MCF 10A (cell line): ENCODE measurements around the gene METTL26. TPM values are rescaled to one million over a fixed set of nuclear protein-coding genes. Genes with fewer than 3 reads are reported as not detected.

Experiments
- Bru-seq: library from RNA; stranded (reverse); fragments of 400-500 nt; gene quantifications from one replicate; lab custom pipeline; 2021; lab: Mats Ljungman, UMichigan
- BruChase-seq, 2 experiments: library from RNA; stranded (reverse); fragments of 400-500 nt; gene quantifications; one replicate each; lab custom pipeline; 2021; lab: Mats Ljungman, UMichigan
- BruUV-seq: library from RNA; stranded (reverse); fragments of 400-500 nt; replicated peaks from 2 replicates; lab custom pipeline; 2021; lab: Mats Ljungman, UMichigan
- CTCF ChIA-PET: fragments of 300-600 bp; sonication (Branson Sonifier 250); formaldehyde crosslinking; extraction: SDS; loops from one replicate; lab custom pipeline; 2021; ENCODE audit warnings: antibody characterized with exemption, inconsistent platforms; lab: Yijun Ruan, JAX
- POLR2A ChIA-PET: fragments of 300-600, 350-650 bp; sonication (Branson Sonifier 250); formaldehyde crosslinking; extraction: SDS; loops from one replicate; lab custom pipeline; 2020; ENCODE audit warnings: antibody characterized with exemption, inconsistent platforms; lab: Yijun Ruan, JAX
- DNase-seq: peaks from one replicate; pipeline ENCODE4 v3.0.0-alpha.2; 2018; ENCODE audit not compliant: unreplicated experiment
- H3K27ac Mint-ChIP-seq: one replicate; pipeline ENCODE4 v1.8.0; 2022; ENCODE audit warnings: mild to moderate bottlenecking, low read depth, mixed read lengths; ENCODE audit not compliant: unreplicated experiment
- H3K27me3 Mint-ChIP-seq: one replicate; pipeline ENCODE4 v1.8.0; 2022; ENCODE audit warnings: mixed read lengths; ENCODE audit not compliant: insufficient read depth, unreplicated experiment
- H3K36me3 Mint-ChIP-seq: one replicate; pipeline ENCODE4 v1.8.0; 2022; ENCODE audit warnings: mild to moderate bottlenecking, moderate library complexity, mixed read lengths; ENCODE audit not compliant: insufficient read depth, unreplicated experiment
- H3K4me1 Mint-ChIP-seq: one replicate; pipeline ENCODE4 v1.8.0; 2022; ENCODE audit warnings: mixed read lengths; ENCODE audit not compliant: insufficient read depth, unreplicated experiment
- H3K4me3 Mint-ChIP-seq: one replicate; pipeline ENCODE4 v1.8.0; 2022; ENCODE audit warnings: mild to moderate bottlenecking, moderate library complexity, mixed read lengths; ENCODE audit not compliant: unreplicated experiment
- H3K9me3 Mint-ChIP-seq: one replicate; pipeline ENCODE4 v1.8.0; 2022; ENCODE audit warnings: mixed read lengths; ENCODE audit not compliant: unreplicated experiment
- intact Hi-C: fragments of 100-400 bp; cut with micrococcal nuclease; formaldehyde crosslinking; loops from 2 replicates; pipeline ENCODE4 v1.14.1; 2022
- long read RNA-seq: library from polyadenylated mRNA; stranded (forward); transcript quantifications from one replicate; pipeline ENCODE4 v2.0.0, GENCODE V29; 2022
- total RNA-seq: library from RNA; stranded (reverse); gene quantifications from 2 replicates; pipeline ENCODE4 v1.2.3, GENCODE V29; 2022
- TF ChIP-seq, protein P1 (sequence below): fragments of 200-600 bp; IDR thresholded peaks from one replicate; pipeline ENCODE4 v1.8.0; 2022; ENCODE audit warnings: antibody characterized with exemption, mild to moderate bottlenecking; ENCODE audit not compliant: unreplicated experiment

Gene METTL26
- total RNA-seq (104 and 106 TPM in 2 replicates), Bru-seq, nascent RNA (percentile 57 among the genes with signal in this experiment), BruChase-seq, experiment 1, labeled RNA remaining after a 6-hour chase (percentile 59 among the genes with signal in this experiment), BruChase-seq, experiment 2, labeled RNA remaining after a 2-hour chase (percentile 59 among the genes with signal in this experiment)
- long read RNA-seq, transcript METTL26-205 (5 exons, 726 nt) = minor isoform, 28 of 168 reads
- long read RNA-seq, transcript METTL26-204 (4 exons, 558 nt) = minor isoform, 13 of 168 reads
- long read RNA-seq, transcript METTL26-201 (6 exons, 794 nt) = major isoform, 48 of 168 reads
- long read RNA-seq, transcript METTL26-202 (3 exons, 544 nt) = minor isoform, 8 of 168 reads
- long read RNA-seq, partial matches to known transcripts = 21 of 168 reads
- long read RNA-seq, other reads (novel, unspliced or antisense) = 29 of 168 reads

DNA sequence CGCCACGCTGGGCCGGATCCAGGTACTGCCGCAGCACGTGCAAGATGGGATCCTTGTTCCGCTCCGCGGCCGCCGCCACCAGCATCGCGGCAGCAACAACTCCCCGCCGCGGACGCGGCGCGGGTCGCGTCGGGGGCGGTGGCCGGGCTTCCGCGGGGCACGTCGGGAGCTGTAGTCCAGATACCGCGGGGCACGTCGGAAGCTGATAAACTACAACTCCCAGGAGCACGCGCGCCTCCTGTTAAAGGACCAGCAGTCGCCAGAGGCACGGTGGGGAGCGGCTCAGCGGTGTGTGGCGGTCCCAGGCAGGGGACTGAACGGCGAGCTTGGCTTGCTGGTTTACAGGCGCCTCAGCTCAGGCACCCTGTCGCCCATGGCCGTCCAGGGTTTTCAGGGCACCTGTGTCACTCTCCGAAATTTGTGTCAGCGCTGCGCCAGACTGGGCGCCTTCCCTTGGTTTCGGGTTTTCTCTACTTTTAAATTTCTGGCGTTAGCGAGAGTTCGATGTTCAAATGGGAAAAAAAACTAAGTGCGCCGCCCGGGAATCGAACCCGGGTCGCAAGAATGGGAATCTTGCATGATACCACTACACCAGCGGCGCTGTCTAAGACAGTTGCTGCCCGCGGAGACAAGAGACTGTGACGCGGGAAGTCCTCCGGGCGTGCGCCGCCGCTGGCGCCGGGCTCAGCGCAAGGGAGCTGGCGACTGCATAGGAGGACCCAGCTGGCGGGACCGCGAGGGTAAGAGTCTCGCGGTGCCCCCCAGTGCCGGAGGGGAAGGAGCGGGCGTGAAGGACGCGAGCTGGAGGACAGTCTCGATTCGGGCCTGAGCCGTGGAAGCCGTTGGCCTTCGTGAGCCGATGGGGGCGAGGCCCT lies at the start of gene METTL26:
TSS of gene METTL26 (minus strand) at position 100 of the 875 bp plus-strand sequence. CDS start at position 85, 15 bp downstream.
- Mint-ChIP-seq H3K36me3 (peaks cover 11% of the 10 kb centered on the region), H3K4me3 (peak within 1 kb of the TSS; percentile 91), H3K9me3 (no peaks in the 10 kb centered on the region), H3K27ac (peak within 1 kb of the TSS; percentile 94), H3K27me3 (no peaks in the 10 kb centered on the region), H3K4me1 (peaks cover 5% of the 10 kb centered on the region)
- BruUV-seq = TSS peak; percentile 84
- TF ChIP-seq, protein P1, sequence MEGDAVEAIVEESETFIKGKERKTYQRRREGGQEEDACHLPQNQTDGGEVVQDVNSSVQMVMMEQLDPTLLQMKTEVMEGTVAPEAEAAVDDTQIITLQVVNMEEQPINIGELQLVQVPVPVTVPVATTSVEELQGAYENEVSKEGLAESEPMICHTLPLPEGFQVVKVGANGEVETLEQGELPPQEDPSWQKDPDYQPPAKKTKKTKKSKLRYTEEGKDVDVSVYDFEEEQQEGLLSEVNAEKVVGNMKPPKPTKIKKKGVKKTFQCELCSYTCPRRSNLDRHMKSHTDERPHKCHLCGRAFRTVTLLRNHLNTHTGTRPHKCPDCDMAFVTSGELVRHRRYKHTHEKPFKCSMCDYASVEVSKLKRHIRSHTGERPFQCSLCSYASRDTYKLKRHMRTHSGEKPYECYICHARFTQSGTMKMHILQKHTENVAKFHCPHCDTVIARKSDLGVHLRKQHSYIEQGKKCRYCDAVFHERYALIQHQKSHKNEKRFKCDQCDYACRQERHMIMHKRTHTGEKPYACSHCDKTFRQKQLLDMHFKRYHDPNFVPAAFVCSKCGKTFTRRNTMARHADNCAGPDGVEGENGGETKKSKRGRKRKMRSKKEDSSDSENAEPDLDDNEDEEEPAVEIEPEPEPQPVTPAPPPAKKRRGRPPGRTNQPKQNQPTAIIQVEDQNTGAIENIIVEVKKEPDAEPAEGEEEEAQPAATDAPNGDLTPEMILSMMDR = no peak
- intact Hi-C loops = loop anchor here (2.0 kb wide), 1 partner anchor 44 kb away; no protein-coding TSS in a partner anchor
- peak; percentile 95 for DNase-seq
- ChIA-PET POLR2A (interaction anchor here (0.7 to 4.0 kb wide), 22 partner anchors 9 to 212 kb away, joined by 3 to 43 read pairs (median 6); partner anchors contain the start of genes CAPN15, JMJD8, MSLN and RAB40C), CTCF (interaction anchor here (0.6 to 0.8 kb wide), 6 partner anchors 31 to 223 kb away, joined by 3 to 5 read pairs (median 3); partner anchors contain the start of genes CAPN15 and RHOT2)

DNA sequence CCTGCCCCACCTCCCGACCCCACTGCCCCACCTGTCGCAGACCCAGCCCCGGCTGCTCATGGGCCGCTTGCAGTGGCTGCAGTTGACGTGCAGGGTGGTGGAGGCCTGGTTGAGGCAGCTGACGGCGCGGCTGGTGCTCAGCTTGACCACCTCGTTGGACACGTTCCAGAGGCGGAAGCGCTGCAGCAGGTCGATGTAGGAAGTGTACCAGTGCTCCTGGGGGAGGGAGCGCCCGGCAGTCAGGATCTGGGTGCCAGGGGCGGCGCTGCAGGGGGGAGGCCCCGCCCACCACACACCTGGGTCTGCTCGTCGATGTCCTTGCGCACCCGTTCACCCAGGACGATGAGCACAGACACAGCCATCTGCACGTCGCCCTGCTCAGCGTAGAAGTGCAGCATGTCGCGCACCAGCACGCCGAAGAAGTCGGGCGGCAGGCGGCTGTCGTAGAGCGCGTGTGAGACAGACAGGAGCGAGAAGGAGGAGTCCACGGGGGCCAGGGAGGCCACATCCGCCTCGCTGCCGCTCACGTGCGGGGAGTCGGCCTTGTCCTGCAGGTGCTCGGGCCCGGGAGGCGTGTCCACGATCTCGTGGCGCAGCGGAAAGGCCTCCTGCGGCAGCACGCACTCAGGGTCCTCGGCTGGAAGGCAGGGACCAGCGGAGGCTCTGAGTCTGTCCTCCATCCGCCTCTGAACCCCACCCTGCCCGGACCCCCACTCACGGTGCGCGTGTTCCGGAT lies 49.0 kb upstream of the METTL26 start:
- H3K9me3 Mint-ChIP-seq = no peaks in the 10 kb centered on the region
- peaks cover 6% of the 10 kb centered on the region for H3K4me1 Mint-ChIP-seq
- ChIA-PET POLR2A (interaction anchor here (0.6 to 2.9 kb wide), 11 partner anchors 8 to 92 kb away, joined by 3 to 16 read pairs (median 8); partner anchors contain the start of genes METTL26, RHBDL1 and WDR90), CTCF (interaction anchor here (0.6 to 0.8 kb wide), 3 partner anchors 9 to 83 kb away, joined by 3 read pairs; partner anchors contain the start of gene METRN)
- H3K27ac Mint-ChIP-seq = peak overlapping the region; percentile 61
- H3K27me3 Mint-ChIP-seq = no peaks in the 10 kb centered on the region
- no peak for DNase-seq
- H3K4me3 Mint-ChIP-seq = peak overlapping the region; percentile 76
- TF ChIP-seq, protein P1 = no peak
- H3K36me3 Mint-ChIP-seq = peaks cover 64% of the 10 kb centered on the region
- intact Hi-C loops = no loop called here
- no TSS peak for BruUV-seq

DNA sequence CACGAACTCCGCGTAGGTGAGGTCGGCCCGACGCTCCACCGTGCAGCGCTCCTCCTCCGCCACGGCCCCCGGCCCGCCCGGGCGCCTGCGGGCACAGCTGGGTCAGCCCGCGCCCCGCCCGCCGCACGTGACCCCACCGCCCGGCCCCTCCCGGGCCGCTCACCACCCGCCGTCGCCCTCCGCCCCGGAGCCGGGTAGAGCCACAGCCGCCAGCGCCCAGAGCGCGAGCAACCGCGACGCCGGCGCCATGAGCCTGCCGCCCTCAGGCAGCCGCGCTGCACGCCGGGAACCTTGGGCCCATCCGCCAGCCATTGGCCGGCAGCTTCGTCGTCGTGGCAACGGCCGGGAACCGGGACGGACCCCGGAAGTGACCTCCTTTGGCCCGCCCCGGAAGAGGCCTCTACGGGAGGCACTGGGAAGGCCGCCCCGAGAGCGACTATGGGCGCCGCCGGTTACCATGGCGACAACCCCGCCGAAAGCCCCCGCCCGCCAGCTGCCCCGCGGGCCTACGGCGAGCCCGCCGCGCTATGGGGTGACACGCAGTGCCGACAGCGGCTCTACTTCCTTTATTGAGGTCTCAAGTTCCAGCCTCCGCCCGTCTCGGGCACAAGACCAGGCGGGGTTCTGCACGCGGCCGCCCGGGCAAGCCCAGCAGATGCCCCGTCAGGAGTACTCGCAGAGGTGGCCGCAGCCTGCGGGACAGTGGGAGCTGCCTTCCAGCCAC lies 48.1 kb upstream of the METTL26 start, which contains the start of gene JMJD8:
TSS of gene JMJD8 (minus strand) at position 264 of the 724 bp plus-strand sequence. CDS start at position 249, 15 bp downstream.
- Mint-ChIP-seq H3K27me3 (no peaks in the 10 kb centered on the region), H3K36me3 (peaks cover 62% of the 10 kb centered on the region), H3K27ac (peak within 1 kb of the TSS; percentile 61), H3K4me1 (peaks cover 6% of the 10 kb centered on the region), H3K4me3 (peak within 1 kb of the TSS; percentile 76), H3K9me3 (no peaks in the 10 kb centered on the region)
- BruUV-seq = no TSS peak
- peak; percentile 95 for DNase-seq
- POLR2A ChIA-PET = interaction anchor here (0.6 to 2.9 kb wide), 20 partner anchors 9 to 104 kb away, joined by 3 to 16 read pairs (median 3); partner anchors contain the start of genes ANTKMT, CHTF18, METTL26 and RHBDL1
- intact Hi-C loops = no loop called here
- CTCF ChIA-PET = interaction anchor here (0.8 kb wide), 1 partner anchor 31 kb away, joined by 3 read pairs; the partner anchor contains the start of gene METRN
- TF ChIP-seq, protein P1 = no peak
